SKM-1 (cell line): ENCODE data around the gene E2F6.

Experiments used
- DNase-seq: peaks from one replicate; lab custom pipeline; 2025; ENCODE audit not compliant: unreplicated experiment; lab: John Stamatoyannopoulos, UW

Gene E2F6

DNA sequence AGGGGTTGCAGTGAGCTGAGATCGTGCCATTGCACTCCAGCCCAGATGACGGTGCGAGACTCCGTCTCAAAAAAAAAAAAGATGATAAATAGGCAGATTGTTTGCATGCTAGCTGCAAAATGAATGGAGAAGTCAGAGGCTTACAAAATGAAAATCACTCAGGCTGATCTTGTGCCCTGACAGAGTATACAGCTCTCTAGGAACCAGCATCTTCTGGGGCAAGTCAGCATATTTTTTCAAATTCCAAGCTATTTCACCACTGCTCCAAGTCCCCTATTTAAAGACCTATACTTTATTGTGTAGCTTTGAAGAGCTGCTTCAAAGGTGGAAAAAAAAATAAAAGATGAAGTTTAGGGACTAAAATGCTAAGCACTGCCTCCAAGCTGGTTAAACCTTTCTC is 6.1 kb downstream of the E2F6 start:
- DNase-seq: no peak

- no peak for DNase-seq
Measured at GRCh38 chr2:11458753-11459152, 7.2 kb downstream of the E2F6 start.

- DNase-seq: no peak
Measured at GRCh38 chr2:11457935-11458334, 8.0 kb downstream of the E2F6 start.

- peak; percentile 4 for DNase-seq
Measured at GRCh38 chr2:11456251-11456650, 9.7 kb downstream of the E2F6 start.

GRCh38 chr2:11454824-11455223 is 11.1 kb downstream of the E2F6 start:
- DNase-seq: no peak

GRCh38 chr2:11450791-11451190 is 15.2 kb downstream of the E2F6 start:
- no peak for DNase-seq

GRCh38 chr2:11446733-11447248 is 19.2 kb downstream of the E2F6 start:
- DNase-seq: peak; percentile 22

DNA sequence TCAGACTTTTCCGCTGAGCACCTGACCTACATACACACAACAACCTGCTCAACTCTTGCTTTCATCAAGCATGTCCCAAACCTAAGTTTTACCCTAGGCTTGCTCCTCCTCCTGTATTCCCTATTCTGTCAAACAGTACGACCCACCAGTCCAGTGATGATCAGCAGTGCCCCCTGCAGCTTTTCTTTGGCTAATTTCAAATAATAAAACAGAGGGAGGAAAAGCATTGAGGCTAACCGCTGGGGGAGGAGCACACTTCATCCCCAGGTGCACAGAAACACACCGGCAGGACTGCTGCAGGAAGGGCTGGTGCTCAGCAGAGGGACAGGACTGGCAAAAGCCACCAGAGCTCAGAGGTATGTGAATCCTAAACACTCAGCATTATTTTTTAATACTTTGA is 21.2 kb downstream of the E2F6 start:
- no peak for DNase-seq

- no peak for DNase-seq
Measured at GRCh38 chr2:11438555-11439080, 27.3 kb downstream of the E2F6 start.

DNA sequence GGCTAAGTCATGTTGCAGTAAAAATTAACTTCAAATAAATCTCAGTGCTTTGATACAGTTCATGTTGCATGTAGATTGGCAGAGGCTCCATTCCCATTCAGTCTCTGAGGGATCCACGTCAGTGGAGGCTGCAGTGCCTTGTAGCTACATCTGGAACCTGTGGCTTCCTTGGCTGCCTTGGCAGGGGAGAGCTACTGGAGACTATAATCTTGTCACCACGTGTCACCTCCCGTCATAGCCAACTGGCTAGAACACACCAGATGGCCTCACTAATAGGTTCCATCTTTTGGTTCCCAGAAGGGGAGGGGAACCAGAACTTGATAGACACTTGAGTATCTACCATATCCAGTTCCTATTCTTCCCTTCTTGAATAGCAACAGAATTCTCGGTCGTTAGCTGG is 28.4 kb downstream of the E2F6 start:
- no peak for DNase-seq

GRCh38 chr2:11435036-11435435 is 30.9 kb downstream of the E2F6 start:
- DNase-seq: no peak

DNA sequence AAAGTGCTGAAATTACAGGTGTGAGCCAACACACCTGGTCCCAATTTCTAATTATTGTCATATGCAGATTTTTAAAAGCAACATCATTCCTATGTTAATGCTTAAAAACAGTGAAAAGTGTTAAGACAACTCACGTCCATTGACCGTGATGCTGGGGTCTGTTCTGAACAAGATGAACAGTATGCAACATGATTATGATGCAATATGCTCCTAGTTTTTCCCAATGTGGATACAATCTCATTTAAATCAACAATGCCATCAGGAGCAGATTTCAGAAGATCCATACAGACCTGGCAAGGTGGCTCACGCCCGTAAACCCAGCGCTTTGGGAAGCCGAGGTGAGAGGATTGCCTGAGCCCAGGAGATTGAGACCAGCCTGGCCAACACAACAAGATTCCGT is 31.5 kb downstream of the E2F6 start:
- no peak for DNase-seq

- no peak for DNase-seq
Measured at GRCh38 chr2:11433822-11434221, 32.1 kb downstream of the E2F6 start.

DNA sequence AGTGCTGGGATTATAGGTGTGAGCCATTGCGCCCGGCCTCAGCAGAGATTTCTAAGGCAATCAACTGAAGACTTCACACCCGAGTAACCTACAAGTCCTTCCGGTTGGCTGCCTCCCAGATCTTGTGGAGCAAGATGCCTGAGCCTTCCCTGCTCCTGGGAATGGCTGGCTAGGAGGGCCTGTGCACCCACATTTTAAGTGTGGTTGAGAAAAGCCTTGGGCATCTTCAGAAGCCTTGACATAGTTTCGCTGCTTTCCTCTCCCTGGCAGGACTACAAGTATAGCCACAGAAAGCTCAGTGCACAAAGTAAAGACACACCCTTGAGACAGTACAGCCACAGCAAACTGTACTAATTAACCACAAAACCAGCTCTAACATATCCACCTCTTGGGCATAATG is 35.2 kb downstream of the E2F6 start:
- DNase-seq: no peak

- DNase-seq: no peak
Measured at GRCh38 chr2:11427224-11427623, 38.7 kb downstream of the E2F6 start.

DNA sequence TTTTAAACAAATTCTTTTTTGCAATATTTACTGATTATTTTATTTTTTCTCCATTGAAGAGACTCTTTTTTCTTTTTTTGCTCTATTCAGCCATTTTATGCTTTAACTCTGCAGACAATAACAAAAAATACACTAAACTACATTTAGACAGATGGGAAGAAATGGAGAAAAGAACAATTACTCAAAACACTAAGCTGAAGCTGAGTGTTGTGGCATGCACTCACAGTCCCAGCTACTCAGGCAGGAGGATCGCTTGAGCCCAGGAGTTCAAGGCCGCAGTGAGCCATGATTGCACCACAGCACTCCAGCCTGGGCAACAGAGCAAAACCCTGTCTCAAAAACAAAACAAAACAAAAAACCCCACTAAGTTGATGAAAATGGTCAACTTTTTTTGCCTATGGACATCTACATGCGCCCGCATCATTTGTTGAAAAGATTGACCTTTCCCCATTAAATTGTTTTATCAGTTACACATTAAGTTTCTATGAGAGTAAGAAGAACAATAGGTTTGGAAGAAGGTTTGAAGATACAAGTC is 43.0 kb downstream of the E2F6 start:
- no peak for DNase-seq

DNA sequence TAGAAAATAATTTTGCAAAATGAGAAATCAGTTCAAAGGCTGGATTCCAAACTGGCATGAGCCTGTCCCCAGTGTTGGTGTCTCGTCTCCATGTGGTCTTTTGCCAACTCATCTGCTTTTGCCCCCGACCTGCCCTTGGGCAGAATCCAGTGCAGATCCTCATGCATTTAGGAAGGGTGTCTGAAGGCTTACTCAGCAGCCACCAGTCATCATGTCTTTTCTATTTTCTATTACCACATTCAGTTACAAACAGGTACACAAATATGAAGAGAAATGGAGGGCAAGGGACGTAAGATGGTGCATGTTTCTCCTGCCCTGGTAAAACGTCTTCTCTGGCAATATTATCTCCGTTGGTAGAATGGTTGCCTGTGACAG is 43.5 kb downstream of the E2F6 start:
- no peak for DNase-seq

GRCh38 chr2:11421863-11422490 is 44.0 kb downstream of the E2F6 start:
- no peak for DNase-seq

DNA sequence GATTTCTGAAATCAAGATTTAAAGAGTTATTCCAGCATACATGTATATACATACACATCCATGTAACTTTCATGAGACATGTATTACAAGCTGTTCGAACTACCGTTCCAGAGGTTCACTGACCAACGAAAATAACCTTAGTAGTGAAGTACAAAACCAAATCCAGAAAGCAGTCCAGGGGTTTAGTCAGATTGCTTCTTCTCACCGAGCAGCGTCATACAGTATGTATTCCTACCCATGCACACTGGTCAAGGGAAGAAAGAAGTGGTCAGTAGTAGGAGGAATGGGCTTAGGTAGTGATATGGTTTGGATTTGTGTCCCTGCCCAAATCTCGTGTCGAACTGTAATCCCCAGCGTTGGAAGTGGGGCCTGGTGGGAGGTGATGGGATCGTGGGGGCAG is 45.3 kb downstream of the E2F6 start:
- no peak for DNase-seq

DNA sequence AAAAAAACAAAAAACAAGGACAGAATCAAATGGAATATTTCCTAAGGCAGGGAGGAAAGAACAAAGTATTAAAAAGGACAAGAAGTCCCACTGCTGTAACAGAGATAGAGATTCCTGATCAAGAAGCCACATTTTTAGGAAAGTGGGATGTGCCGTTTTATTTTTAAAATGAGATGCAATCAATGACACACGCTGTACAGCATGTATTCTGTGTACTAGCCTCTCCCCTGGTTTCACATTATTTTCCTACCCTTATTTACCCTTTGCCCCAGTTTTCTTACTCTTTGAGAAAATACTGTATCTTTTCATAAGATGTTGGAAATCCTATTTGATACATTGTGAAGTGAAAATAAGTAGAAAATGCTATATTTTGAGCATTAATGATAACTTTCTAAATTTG is 45.8 kb downstream of the E2F6 start:
- no peak for DNase-seq

- no peak for DNase-seq
Measured at GRCh38 chr2:11419781-11420180, 46.2 kb downstream of the E2F6 start.

DNA sequence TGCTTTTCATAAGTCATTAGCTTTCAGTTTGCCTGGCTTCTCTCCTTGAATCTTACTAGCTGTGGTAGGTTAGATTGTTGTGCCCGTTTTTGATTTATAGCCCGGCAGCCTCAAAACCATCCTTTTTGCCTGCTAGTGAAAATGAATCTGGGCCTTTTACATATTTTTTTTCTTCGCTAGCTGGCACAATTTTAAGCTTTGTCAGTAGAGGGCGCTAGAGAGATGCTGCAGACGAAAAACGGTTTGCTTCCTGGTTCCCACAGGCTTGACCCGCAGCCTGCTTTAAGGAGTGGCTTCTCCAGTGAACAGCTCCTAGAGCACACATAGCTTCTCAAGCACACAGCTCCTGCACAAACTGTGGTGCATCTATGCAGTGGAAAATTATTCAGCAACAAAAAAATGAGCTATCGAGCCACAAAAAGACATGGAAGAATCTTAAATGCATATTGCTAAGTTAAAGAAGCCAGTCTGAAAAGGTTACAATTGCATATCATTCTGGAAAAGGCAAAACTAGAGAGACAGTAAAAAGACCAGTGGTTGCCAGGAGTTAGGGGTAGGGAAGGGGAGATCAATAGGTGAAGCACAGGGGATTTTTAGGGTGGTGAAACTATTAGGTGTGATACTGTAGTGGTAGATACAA is 47.9 kb downstream of the E2F6 start:
- DNase-seq: no peak
